CD14-positive monocyte (primary cell): ENCODE data around the gene SUSD6. TPM values are rescaled to one million over a fixed set of nuclear protein-coding genes. Genes with fewer than 3 reads are reported as not detected.

ENCODE experiments used
- DNase-seq, 3 donors: peaks; one replicate each; pipeline ENCODE4 v3.0.0-alpha.2; 2011 to 2022
- H2AFZ ChIP-seq: 2 replicates; pipeline ENCODE4 v1.6.0; 2012; ENCODE audit warnings: mild to moderate bottlenecking, low read depth, low read length, inconsistent platforms; ENCODE audit not compliant: insufficient read depth, poor library complexity, severe bottlenecking
- H3K27ac ChIP-seq, 2 donors: 1 replicate in 1 of 2; 2 replicates in 1 of 2; pipeline ENCODE4 v1.5.1; 2012 to 2013; ENCODE audit warnings: low read length in 2 of 2, control low read depth in 1 of 2, inconsistent platforms in 1 of 2, low read depth in 1 of 2, mild to moderate bottlenecking in 1 of 2
- H3K27me3 ChIP-seq, 2 donors: one replicate each; pipeline versions ENCODE4 v1.6.0 to v1.6.1; 2011 to 2013; ENCODE audit warnings: low read length in 2 of 2; ENCODE audit not compliant: control insufficient read depth in 2 of 2, insufficient read depth in 2 of 2
- H3K36me3 ChIP-seq, 2 donors: replicated peaks in 1 of 2; 1 replicate in 1 of 2; 2 replicates in 1 of 2; pipeline versions ENCODE4 v1.5.1 to v1.6.1; 2012 to 2013; ENCODE audit warnings: low read length in 2 of 2, control low read depth in 1 of 2, inconsistent platforms in 1 of 2, mild to moderate bottlenecking in 1 of 2; ENCODE audit not compliant: insufficient read depth in 2 of 2, control insufficient read depth in 1 of 2
- H3K4me1 ChIP-seq, 2 donors: 1 replicate in 1 of 2; 2 replicates in 1 of 2; pipeline versions ENCODE4 v1.5.1 to v1.6.1; 2012 to 2013; ENCODE audit warnings: low read length in 2 of 2, control low read depth in 1 of 2, inconsistent platforms in 1 of 2, mild to moderate bottlenecking in 1 of 2, moderate library complexity in 1 of 2; ENCODE audit not compliant: insufficient read depth in 2 of 2, control insufficient read depth in 1 of 2
- H3K4me2 ChIP-seq: replicated peaks from 2 replicates; pipeline ENCODE3; 2012; ENCODE audit warnings: low read length, moderate library complexity, mild to moderate bottlenecking; ENCODE audit not compliant: poor library complexity, severe bottlenecking; ENCODE audit errors: extremely low read depth
- H3K4me3 ChIP-seq, 3 experiments: fragments of 200-600 bp in 1 of 3; sonication (generic) in 1 of 3; replicated peaks in 1 of 3; 1 replicate in 2 of 3; 2 replicates in 1 of 3; pipeline ENCODE4 v1.5.1; 2011 to 2013; ENCODE audit warnings: low read length in 3 of 3, mild to moderate bottlenecking in 3 of 3, control low read depth in 2 of 3, low read depth in 2 of 3, inconsistent platforms in 1 of 3, moderate library complexity in 1 of 3
- H3K79me2 ChIP-seq: 2 replicates; pipeline ENCODE4 v1.6.0; 2012; ENCODE audit warnings: mild to moderate bottlenecking, control low read depth, inconsistent platforms, low read length, moderate library complexity; ENCODE audit not compliant: insufficient read depth
- H3K9ac ChIP-seq: 2 replicates; pipeline ENCODE4 v1.6.0; 2017; ENCODE audit warnings: low read length, mild to moderate bottlenecking; ENCODE audit not compliant: insufficient read depth, poor library complexity, severe bottlenecking
- H3K9me3 ChIP-seq, 2 donors: replicated peaks in 1 of 2; 1 replicate in 1 of 2; 2 replicates in 1 of 2; pipeline versions ENCODE4 v1.5.1 to v1.6.1; 2012 to 2013; ENCODE audit warnings: low read length in 2 of 2, control low read depth in 1 of 2; ENCODE audit not compliant: control insufficient read depth in 1 of 2, insufficient read depth in 1 of 2
- H4K20me1 ChIP-seq: 2 replicates; pipeline ENCODE4 v1.6.0; 2012; ENCODE audit warnings: mild to moderate bottlenecking, low read length, control low read depth, moderate library complexity; ENCODE audit not compliant: insufficient read depth
- H3K27ac Mint-ChIP-seq, 7 donors: one replicate each; pipeline ENCODE4 v1.8.0; 2020; ENCODE audit warnings: mild to moderate bottlenecking in 7 of 7, mixed read lengths in 7 of 7, moderate library complexity in 6 of 7, inconsistent platforms in 2 of 7
- H3K27me3 Mint-ChIP-seq, 3 donors: one replicate each; pipeline ENCODE4 v1.8.0; 2021 to 2022; ENCODE audit warnings: low read depth in 3 of 3, mild to moderate bottlenecking in 3 of 3, mixed read lengths in 3 of 3, moderate library complexity in 3 of 3, inconsistent platforms in 1 of 3
- H3K36me3 Mint-ChIP-seq, 2 donors: one replicate each; pipeline ENCODE4 v1.8.0; 2020; ENCODE audit warnings: mixed read lengths in 2 of 2, inconsistent platforms in 1 of 2, mild to moderate bottlenecking in 1 of 2
- H3K4me1 Mint-ChIP-seq: one replicate; pipeline ENCODE4 v1.8.0; 2020; ENCODE audit warnings: mild to moderate bottlenecking, mixed read lengths
- H3K4me3 Mint-ChIP-seq, 2 donors: one replicate each; pipeline ENCODE4 v1.8.0; 2020; ENCODE audit warnings: mild to moderate bottlenecking in 2 of 2, mixed read lengths in 2 of 2, moderate library complexity in 1 of 2
- H3K9me3 Mint-ChIP-seq, 7 donors: one replicate each; pipeline ENCODE4 v1.8.0; 2020 to 2022; ENCODE audit warnings: mixed read lengths in 7 of 7, mild to moderate bottlenecking in 6 of 7, moderate library complexity in 6 of 7, inconsistent platforms in 2 of 7
- WGBS: methylation state at CpG from one replicate; pipeline ENCODE4 v1.1.5; 2013; ENCODE audit warnings: missing lambda C conversion rate; ENCODE audit not compliant: insufficient coverage; 5-methylcytosine and 5-hydroxymethylcytosine counted together
- intact Hi-C, 2 donors: fragments of 100-400 bp; cut with micrococcal nuclease; formaldehyde crosslinking; loops; one replicate each; pipeline versions ENCODE4 v1.15.0 to v1.15.1; 2023
- polyA plus RNA-seq, 3 donors: library from polyadenylated mRNA; depleted of rRNA in 1 of 3; unstranded in 2 of 3; stranded (reverse) in 1 of 3; fragments of 300-500 nt in 2 of 3; fragments of >200 nt in 1 of 3; fragmentation: Illumina TruSeq in 2 of 3; gene quantifications; 1 replicate in 2 of 3; 2 replicates in 1 of 3; pipeline ENCODE4 v1.2.3, GENCODE V29; 2012 to 2021
- TF ChIP-seq, protein P1 (sequence below): fragments of 200-600 bp; IDR thresholded peaks from one replicate; pipeline ENCODE4 v1.8.0; 2022; ENCODE audit warnings: antibody characterized with exemption, mild to moderate bottlenecking

SUSD6 gene
- polyA plus RNA-seq, 3 donors, result 17.3 to 81.8 (median 30.1) TPM

DNA sequence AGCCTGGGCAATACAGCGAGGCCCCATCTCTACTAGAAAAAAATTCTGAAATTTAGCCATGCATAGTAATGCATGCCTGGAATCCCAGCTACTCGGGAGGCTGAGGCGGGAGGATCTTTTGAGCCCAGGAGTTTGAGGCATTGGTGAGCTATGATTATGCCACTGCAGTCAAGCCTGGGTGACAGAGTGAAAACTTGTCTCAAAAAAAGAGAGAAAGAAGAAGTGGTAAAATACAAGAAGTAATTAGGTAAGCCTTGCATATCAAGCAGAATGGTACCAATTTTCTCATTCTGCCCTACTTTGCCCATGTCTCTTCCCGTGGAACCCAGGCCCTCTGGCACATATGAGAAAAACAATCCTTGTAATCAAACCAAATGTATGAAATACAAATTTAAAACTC, 70.7 kb downstream of the SUSD6 start:
- Mint-ChIP-seq H3K4me3 (peak overlapping the region; percentile 37 to 64), H3K27ac (peak overlapping the region; percentile 55 to 91 (median 89)), H3K27me3 (no peaks in the 10 kb centered on the region), H3K9me3 (no peaks in the 10 kb centered on the region), H3K36me3 (peaks cover 11 to 18% of the 10 kb centered on the region in 2 donors), H3K4me1 (peaks cover 61% of the 10 kb centered on the region)
- intact Hi-C loops, result no loop called here
- H3K9me3 ChIP-seq, result no peaks in the 10 kb centered on the region
- H3K27me3 ChIP-seq, result no peaks in the 10 kb centered on the region
- H2AFZ ChIP-seq, result no peak overlapping the region
- H3K79me2 ChIP-seq, result peaks cover 96% of the 10 kb centered on the region
- peaks cover 0 to 11% of the 10 kb centered on the region in 2 donors for H3K36me3 ChIP-seq
- WGBS, result 95% methylated on average over 2 of the region's 4 CpGs
- peak overlapping the region; percentile 62 for H3K4me2 ChIP-seq
- no peak overlapping the region for H3K9ac ChIP-seq
- H4K20me1 ChIP-seq, result peaks cover 98% of the 10 kb centered on the region
- peak overlapping the region; percentile 68 to 72 for H3K27ac ChIP-seq
- peak in 1 of 3 donors; percentile 27 for DNase-seq
- H3K4me3 ChIP-seq, result peak overlapping the region in 1 of 3 experiments; percentile 27
- TF ChIP-seq, protein P1, sequence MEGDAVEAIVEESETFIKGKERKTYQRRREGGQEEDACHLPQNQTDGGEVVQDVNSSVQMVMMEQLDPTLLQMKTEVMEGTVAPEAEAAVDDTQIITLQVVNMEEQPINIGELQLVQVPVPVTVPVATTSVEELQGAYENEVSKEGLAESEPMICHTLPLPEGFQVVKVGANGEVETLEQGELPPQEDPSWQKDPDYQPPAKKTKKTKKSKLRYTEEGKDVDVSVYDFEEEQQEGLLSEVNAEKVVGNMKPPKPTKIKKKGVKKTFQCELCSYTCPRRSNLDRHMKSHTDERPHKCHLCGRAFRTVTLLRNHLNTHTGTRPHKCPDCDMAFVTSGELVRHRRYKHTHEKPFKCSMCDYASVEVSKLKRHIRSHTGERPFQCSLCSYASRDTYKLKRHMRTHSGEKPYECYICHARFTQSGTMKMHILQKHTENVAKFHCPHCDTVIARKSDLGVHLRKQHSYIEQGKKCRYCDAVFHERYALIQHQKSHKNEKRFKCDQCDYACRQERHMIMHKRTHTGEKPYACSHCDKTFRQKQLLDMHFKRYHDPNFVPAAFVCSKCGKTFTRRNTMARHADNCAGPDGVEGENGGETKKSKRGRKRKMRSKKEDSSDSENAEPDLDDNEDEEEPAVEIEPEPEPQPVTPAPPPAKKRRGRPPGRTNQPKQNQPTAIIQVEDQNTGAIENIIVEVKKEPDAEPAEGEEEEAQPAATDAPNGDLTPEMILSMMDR, result no peak
- H3K4me1 ChIP-seq, result peaks cover 49 to 60% of the 10 kb centered on the region in 2 donors

DNA sequence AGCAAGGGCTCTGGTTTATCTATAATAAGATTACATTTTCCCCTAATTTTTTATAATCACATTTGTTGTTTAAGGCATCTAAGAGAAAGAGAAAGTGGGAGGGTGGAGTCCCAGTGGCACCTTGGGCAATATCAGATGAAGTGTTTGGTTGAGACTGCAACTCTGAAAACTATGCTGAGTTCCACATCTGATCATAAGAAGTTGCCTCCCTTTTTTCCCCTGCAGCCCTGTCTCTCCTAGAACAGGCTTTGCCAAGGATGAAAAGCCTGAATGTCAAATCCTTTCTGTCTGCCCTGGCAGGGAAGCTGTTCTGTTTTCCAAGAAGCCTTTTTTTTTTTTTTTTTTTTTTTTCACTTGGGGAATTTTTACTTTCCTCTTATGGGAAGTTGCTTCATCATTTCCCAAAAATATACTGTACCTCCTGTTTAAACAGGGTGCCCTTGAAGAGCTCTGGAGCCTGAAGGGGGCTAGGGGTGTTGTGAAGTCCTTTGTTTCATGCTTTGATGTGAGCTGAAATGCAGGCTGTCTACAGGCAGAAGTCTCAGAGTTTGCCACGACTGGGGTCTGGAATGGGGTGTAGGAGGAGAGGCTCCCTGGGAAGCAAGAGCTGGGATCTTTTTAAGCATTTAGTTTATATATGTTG, 71.3 kb downstream of the SUSD6 start:
- peaks cover 49 to 60% of the 10 kb centered on the region in 2 donors for H3K4me1 ChIP-seq
- WGBS, result 100% methylated on average over 1 of the region's 1 CpG
- H3K4me3 ChIP-seq, result peak overlapping the region in 2 of 3 experiments; percentile 11 to 27
- H2AFZ ChIP-seq, result no peak overlapping the region
- peaks cover 11 to 19% of the 10 kb centered on the region in 2 donors for H3K36me3 Mint-ChIP-seq
- peaks cover 0 to 9% of the 10 kb centered on the region in 2 donors for H3K36me3 ChIP-seq
- H3K27ac ChIP-seq, result peak overlapping the region; percentile 68 to 72
- no peaks in the 10 kb centered on the region for H3K9me3 ChIP-seq
- peaks cover 61% of the 10 kb centered on the region for H3K4me1 Mint-ChIP-seq
- intact Hi-C loops, result no loop called here
- H3K27ac Mint-ChIP-seq, result peak overlapping the region; percentile 55 to 91 (median 89)
- peak; percentile 49 to 61 (median 51) for DNase-seq
- H3K9me3 Mint-ChIP-seq, result no peaks in the 10 kb centered on the region
- TF ChIP-seq, protein P1, result no peak
- peaks cover 97% of the 10 kb centered on the region for H3K79me2 ChIP-seq
- H3K9ac ChIP-seq, result no peak overlapping the region
- peaks cover 98% of the 10 kb centered on the region for H4K20me1 ChIP-seq
- H3K27me3 ChIP-seq, result no peaks in the 10 kb centered on the region
- H3K4me3 Mint-ChIP-seq, result peak overlapping the region; percentile 25 to 65
- peak overlapping the region; percentile 62 for H3K4me2 ChIP-seq
- H3K27me3 Mint-ChIP-seq, result no peaks in the 10 kb centered on the region
